GM18520 (cell line): ENCODE data around the gene STRIP2.
"Not testable (repeated sequence)": the region's sequence is repeated elsewhere in the genome, so short reads cannot be mapped to it uniquely, and the experiment has no call there.

Experiments used
- ATAC-seq: cut with Tn5 transposase; IDR thresholded peaks from one replicate; pipeline ENCODE4 v1.9.1; 2021; ENCODE audit not compliant: unreplicated experiment

The STRIP2 gene

DNA sequence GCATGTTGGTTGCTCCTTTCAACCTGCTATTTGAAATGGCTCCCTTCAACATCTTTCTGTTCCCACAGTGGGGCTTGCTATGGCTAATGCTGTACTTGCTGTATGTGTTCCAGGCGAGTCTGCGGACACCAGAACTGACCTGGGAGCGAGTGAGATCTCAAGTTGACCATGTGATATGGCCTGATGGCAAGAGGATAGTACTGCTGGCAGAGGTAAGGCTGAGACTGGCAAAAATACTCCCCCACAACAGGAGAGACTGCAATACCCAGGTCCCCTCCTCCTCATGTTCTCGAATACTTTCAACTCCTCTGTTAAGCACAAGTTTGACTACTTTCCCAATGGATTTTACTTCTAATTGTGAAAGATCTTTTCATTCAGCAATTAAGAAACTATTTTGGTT lies 11.5 kb upstream of the STRIP2 start:
- no peak for ATAC-seq

DNA sequence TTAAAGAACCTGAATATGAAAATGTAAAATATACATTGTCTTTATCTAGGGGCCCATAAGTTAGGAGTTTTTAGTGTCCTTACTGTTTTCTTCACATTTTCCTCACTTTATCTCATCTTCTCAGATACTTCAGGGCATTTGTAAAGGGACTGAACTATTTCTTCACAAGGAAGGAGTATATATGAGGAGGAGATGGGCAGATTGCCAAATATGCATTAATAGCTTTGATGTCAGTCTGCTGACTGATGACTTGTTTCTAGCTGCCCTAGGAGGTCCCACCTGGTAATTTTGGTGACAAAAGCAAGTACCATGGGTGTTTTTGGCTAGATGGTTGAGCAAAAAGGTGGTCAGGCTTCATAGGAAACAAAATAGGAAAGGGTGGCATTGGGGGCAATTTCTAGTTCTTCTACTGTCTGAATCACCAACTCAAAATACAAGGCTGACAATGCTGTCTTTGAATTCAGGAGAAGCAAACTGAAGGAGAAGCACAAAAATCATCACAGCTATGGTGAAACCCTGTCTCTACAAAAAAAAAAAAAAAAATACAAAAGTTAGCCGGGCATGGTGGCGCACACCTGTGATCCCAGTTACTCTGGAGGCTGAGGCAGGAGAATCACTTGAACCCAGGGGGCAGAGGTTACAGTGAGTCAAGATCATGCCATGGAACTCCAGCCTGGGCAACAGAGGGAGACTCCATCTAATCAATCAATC lies 10.4 kb upstream of the STRIP2 start:
- no peak for ATAC-seq

DNA sequence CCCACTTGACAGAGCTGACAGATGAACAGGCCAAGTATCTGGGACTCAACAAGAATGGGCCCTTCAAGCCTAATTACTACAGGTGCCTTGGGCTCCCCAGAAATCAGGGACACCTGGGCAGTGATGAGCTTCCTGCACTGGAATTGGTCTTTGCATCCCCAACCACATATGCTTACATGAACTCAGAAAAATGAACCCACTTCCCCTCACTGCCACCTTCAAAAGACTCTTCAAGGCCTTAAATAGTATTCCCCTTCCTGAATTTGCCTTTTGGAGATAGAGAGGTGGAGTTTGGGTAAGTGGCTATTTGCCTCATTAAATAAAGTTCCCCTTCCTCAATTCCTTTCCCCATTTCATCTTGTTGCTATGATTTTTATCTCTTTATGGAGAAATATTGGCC lies 7.8 kb upstream of the STRIP2 start:
- no peak for ATAC-seq

DNA sequence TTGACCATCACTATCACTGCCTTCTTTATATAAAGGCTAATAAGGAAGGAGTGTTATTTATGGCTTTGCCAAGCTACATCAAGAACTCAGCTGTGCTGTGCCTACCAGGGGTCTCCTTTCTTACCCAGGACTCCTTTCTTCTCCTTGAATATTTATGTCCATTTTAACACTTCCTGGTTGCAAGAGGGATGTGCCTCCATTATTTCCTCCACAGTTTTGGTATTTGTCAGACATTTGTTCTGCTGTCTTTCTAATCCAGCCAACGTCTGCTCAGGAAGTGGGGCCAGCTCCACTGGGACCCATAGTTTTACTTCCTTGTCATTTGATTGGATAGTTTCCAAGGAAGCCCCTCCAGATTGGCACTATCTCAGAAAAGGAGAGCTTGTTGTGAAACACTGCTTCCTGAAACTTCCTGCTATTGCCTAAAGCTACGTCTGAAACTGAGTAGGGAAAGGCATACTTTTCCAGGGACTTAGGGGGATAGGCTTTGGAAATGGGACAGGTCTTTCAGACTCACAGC lies 6.6 kb upstream of the STRIP2 start:
- ATAC-seq = no peak

DNA sequence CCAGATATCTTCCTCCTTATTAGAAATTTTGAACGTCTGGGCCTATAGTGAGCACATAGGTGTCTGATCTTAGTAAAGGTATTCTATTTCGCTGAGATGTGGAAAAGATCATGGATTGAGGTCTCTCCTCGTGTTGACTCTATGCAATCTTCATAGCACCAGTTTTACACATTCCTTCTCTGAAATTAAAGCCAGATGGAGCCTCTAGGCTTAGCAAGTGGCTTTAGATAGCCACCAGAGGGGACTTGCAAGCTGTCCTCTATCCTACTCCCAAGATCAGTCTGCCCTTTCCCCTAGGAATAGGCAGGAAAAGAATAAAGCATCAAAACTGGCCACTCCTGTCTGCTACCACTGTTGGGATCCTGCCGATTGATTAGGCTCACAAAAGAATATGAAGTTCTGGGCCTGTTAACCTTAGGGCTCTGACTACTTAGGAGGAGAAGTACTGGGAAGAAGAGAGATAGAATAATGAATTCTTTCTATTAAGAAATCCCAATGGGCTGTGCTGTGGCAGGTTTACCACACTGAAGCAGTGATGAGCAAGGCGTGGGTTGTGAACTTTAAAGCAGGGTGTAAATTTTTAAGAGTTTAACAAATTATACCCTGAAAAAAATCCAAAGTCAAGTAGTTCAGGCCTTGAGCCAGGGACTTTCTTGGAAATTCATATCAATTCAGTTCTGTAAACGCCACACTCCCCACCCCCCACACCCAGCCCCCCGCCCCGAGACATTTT lies 2.2 kb upstream of the STRIP2 start:
- ATAC-seq = no peak

DNA sequence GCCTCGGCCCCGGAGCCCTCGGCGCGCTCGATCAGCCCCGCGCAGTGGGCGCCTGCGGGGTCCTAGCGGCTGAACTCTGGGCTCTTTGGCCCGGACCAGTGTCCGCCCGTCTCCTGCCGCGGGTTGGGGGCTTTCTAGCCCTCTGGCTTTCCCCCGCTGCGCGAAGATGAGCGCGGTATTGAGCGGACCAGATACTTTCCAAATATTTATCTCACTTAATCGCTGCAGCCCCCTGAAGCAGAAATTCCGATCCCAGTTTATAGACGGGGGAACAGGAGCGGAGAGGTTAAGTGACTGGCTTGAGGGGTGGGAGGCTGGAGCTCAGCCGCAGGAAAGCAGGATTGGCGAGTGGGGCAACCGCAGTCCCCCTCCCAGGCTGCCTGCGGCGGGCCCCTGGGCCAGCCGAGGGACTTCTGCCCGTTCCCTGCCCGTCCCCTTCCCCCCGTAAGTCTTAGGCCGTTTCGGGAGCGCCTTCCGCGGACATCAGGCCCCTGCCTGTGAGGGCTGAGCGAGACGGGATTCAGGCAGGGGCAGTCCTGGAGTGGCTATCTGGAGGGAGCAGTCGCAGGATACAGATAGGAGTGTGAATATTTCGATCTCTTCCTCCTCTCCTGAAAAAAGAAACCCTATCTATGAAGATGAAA lies 565 bp downstream of the STRIP2 start:
- no peak for ATAC-seq

DNA sequence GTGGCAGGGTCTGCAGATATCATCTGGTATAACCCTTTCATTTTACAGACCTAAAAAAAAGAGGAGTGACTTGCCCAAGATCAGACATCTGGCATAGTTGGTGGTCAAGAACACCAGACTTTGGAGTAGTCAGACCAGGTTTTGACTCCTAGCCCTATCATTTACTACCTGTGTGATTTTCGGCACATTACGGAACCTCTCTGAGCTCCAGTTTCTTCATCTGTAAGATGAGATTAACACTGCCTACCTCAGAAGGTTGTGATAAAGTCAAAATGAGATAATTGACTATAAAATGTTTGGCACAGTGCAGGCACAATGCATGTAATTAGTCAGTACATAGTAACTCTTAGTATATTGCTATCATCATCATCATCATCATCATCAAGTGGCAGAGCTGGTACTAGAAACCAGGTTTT lies 1.2 kb downstream of the STRIP2 start:
- ATAC-seq = no peak

DNA sequence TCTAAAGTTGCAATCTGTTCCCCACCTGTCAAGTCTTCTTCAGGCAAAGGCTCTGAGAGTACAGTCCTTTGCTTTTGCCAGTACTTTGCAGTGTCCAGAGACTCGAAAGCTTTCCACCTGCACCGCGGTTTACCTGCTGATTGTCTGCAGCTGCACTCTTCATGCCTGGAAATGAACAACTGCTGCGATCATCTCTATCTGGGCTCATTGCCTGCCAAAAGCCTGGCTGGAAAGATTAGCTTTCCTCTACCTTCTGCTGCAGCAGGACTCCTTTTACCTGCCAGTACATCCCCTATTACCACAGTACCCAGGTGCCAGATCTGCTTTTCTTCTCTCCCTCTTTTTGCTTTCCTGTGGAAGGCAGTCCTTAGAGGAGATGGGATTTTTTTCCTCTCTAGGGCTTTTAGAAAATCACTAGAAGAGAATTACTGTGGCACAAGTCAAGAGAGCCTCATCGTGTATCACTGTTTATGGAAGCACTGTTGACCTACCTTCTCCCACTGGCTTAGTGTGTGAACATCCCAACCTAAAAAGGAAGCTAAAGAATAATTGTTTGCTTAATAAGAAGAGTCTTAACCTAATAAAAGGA lies 2.2 kb downstream of the STRIP2 start:
- ATAC-seq = no peak

DNA sequence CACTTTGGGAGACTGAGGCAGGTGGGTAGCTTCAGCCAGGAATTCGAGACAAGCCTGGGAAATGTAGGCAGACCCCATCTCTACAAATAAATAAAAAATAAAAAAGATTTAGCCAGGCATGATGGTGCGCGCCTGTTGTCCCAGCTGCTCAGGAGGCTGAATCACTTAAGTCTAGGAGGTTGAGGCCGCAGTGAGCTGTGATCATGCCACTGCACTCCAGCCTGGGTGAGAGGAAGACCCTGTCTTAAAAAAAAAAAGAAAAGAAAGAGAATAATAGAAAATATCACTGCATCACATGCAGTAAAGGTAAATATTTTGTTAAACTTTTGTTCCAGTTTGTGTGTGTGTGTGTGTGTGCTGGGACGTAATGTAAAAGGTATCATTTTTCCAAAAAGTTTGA lies 3.0 kb downstream of the STRIP2 start:
- no peak for ATAC-seq

DNA sequence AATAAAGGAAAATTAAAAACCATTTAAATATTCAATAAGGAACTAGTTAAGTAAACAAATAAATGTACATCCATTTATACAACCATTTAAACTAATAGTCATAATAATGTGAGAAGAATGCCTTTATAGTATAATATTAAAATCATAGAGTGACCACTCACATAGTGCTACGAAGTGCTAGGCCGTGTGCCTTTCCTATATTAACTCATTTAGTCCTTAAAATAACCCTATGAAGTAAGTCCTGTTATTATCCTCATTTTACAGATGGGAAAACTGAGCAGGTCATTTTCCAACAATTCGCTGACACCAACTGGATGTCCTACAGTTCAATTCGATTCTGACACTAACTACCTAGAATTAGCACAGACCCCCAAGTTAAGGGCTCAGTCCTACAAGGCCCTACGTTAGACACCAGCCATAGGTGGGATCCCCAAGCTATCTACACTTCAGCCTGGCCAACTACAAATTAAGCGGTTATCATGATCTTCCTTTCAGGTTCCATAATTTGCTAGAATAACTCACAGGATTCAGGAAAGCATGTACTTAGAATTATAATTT lies 4.1 kb downstream of the STRIP2 start:
- no peak for ATAC-seq

DNA sequence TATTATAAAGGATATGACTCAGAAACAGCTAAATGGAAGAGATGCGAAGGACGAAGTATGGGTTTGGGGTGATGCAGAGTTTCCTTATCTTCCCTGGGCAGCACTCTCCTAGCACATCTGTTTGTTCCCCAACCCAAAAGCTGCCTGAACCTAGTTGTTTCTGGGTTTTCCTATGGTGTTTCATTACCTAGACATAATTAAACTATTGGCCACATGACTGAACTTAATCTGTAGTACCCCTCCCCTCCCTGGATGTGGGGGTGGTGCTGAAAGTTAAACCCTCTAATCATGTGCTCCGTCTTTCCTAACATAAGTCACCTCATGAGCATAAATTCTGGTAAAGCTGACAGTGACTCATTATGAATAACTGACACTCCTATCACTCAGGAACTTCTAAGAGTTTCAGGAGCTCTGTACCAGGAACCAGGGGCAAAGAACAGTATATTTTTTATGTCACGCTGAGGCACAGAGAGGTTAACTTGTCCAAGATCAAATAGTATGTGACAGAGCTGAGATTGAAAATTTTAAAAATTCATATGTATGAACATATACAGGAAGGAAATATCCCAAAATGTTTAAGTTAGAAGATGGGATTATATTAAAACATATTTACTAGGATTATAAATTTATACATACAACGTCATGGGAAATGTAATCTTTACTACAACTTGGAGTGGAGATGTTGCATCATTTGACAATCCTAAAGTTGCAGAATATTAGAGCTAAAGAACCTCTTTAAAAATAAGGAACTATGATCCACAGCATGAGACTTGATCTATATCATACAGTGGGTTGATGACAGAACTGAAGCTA lies 4.8 kb downstream of the STRIP2 start:
- ATAC-seq = no peak

DNA sequence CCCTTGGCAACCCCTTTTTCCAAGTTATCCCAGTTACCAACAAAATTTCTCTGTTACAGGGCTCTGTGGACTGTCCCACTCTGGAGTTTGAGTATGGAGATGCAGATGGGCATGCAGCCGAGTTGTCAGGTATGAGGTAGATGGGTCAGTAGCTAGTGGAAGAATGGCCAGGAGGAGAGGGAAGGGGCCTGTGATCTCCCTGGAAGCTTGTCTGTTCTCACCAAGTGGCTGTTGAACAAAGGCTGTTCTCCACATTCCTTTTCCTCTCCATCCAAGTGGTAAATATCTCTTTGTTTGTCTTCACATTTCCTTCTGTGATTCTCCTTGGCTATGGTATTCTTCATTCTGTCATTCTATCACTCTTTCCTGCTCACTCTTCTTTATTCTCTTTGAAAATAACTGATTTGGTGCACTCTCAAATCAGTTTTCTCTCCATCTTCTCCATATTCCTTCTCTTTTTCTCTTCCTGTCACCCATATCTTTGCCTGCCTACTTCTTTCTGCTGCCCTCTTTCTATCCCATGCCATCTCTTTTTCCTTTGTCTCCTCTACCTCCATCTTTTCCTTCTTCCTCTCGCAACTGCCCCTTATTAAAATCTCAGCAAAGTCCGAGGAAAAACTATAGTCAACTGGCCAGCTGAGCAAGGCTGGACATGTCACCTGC lies 5.9 kb downstream of the STRIP2 start:
- ATAC-seq = no peak

DNA sequence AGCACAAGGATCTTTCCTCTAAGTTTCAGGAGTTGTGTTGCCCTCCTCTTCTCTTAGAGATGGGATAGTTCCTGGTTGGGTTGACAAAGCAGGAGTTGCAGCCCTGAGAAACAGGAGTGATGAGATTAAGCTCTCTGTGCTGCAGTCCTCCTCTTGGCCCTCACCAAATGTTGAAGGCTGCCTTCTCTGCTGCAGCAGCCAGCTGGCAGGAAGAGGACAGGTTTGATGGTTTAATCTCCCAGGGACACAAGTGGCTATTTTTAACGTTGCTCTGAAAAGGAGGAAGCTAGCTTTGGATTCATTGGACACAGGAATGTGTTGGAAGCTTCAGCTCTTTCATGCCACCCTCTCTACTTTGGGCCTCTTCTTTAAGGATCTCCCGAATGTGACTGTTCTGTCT lies 9.4 kb downstream of the STRIP2 start:
- no peak for ATAC-seq

DNA sequence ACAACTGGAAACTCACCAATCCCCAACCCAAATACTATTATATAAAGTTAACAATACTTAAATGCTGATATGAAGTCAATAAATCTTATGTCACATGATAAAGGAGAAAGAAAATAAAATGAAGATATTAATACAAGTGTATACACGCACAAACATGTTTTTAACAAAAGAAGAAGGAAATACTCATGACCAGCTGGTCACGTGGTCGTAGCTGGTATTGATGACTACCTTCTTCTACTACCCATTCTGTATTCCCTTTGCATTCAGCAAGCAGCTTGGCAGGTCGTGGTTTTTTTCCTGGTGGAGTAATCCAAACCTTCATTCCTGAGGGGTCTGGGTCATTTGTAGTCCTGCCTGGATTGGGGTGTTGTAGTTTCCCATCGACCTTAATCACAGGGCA lies 10.5 kb downstream of the STRIP2 start:
- not testable (repeated sequence) for ATAC-seq

DNA sequence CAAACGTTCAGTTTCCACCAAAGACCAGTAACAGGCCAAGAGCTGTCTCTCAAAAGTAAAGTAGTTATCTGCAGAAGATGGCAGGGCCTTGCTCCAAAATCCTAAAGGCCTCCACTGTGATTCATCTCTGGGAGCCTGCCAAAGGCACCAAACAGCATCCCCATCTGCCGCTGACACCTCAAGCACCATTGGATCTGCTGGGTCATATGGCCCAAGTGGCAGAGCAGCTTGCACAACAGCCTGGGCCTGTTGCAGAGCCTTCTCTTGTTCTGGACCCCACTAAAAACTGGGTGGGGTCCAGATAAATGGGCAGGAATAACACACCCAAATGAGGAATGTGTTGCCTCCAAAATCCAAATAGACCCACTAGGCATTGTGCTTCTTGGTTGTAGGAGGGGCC lies 12.7 kb downstream of the STRIP2 start:
- not testable (repeated sequence) for ATAC-seq

DNA sequence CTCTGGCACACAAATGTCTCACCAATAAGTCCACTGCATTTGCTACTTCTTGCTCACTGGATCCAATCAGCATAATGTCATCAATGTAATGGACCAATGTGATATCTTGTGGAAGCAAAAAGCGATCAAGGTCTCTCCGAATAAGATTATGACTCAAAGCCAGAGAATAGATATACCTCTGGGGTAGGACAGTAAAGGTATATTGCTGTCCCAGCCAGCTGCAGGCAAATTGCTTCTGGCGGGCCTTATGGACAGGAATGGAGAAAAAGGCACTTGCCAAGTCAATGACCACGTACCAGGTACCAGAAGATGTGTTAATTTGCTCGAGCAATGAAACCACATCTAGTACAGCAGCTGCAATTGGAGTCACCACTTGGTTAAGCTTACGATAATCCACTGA lies 13.2 kb downstream of the STRIP2 start:
- ATAC-seq = not testable (repeated sequence)

DNA sequence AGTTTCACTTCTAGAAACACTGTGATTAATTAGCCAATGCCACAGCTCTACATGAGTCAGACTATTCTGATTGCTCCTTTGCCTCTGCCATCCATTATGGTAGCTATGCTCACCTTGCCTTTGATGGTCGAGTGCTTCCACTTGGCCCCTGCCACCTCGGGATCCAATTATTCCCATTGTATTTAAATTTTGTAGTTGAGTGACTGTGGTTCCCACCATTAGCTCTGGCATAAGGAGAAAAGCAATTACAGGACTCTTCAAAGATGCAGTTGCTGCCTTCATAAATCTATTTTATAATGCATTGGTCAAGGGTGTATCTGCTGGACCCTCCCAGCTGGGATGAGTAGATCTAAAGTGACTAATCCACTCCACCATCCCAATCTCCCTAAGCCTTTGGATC lies 14.4 kb downstream of the STRIP2 start:
- ATAC-seq = not testable (repeated sequence)

DNA sequence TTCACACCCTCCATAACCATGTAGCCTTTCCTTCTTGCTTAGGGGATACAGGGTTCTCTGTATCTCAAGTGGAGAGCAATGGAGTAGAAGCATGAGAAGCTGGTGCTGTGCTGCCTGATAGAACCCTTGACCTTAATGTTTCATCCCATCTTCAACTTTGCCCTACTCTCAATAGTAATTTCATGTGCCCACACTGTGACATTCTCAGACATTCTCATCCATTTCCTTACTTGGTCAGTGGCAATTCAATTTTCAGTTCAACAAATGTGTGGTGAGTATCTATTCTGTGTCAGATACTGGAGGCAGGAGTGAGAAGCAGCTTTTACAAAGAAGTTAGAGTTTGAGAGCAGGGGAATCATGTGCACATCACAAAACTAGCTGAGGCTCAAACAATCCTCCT lies 16.1 kb downstream of the STRIP2 start:
- no peak for ATAC-seq

DNA sequence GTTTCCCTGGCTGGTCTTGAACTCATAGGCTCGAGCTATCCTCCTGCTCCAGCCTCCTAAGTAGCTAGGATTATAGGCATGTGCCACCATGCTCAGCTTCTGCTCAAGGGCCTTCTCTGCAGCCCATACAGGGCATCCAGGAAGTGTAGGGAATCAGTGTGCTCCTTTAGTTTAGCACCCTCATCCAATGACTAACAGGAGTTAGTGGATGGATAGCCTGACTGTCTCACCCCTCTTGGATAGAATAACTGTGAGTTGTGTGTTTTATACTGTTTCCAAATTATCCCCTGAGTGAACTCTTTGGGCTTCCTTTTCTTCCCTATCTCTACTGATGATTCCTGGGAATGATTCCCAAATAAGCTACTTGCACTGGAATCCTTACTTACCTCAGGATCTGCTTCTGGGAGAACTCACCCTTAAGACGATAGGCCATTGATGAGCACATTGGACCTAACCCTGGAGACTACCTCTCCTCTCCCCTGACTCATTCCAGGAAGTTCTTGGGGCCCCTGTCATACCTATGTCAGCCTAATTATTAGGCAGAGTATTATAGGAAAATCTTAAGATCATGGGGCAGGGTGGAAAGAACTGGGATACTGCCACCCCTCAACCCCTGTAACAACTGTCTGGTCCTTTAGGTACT lies 18.5 kb downstream of the STRIP2 start:
- no peak for ATAC-seq
